GM06990 (cell line): ENCODE data around the gene DOLK.

Experiments used
- DNase-seq: peaks from one replicate; pipeline ENCODE4 v3.0.0-alpha.2; 2011; ENCODE audit not compliant: insufficient read length; ENCODE audit errors: extremely low read depth
- H3K27me3 ChIP-seq: replicated peaks from 2 replicates; pipeline ENCODE4 v1.6.0; 2011; ENCODE audit warnings: low read length; ENCODE audit not compliant: control insufficient read depth, insufficient read depth
- H3K36me3 ChIP-seq: 2 replicates; pipeline ENCODE4 v1.5.1; 2011; ENCODE audit warnings: low read length; ENCODE audit not compliant: control insufficient read depth, insufficient read depth
- H3K4me3 ChIP-seq: replicated peaks from 2 replicates; pipeline ENCODE4 v1.5.1; 2011; ENCODE audit warnings: low read depth, mild to moderate bottlenecking, control low read depth, low read length
- CTCF ChIP-seq: IDR thresholded peaks from 2 replicates; pipeline ENCODE4 v1.5.1; 2011; ENCODE audit warnings: low read length, control low read depth, mild to moderate bottlenecking, inconsistent platforms; ENCODE audit not compliant: insufficient read depth, poor library complexity, severe bottlenecking

DOLK gene

DNA sequence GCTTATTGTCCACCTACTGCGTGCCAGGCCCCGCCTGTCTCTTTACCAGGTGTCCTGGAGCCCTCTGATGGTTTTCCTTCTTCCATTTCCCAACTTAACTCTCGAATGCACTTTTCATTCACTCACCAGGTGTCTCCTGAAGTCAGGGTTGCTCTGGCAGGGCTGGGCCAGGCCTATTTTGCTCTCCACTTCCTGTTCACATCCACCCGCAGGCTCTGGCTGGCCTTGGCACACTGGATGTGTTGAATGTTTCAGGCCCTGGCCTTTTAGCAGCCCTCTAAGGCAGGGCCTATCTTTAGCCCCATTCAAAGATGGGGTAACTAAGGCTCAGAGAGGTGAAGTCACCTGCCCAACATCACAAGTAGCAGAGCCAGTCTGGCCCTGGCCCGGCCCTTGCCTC lies 49.0 kb downstream of the DOLK start:
- H3K27me3 ChIP-seq: no peaks in the 10 kb centered on the region
- no peak for TF ChIP-seq CTCF
- no peak overlapping the region for H3K4me3 ChIP-seq
- H3K36me3 ChIP-seq: peaks cover 4% of the 10 kb centered on the region
- no peak for DNase-seq

DNA sequence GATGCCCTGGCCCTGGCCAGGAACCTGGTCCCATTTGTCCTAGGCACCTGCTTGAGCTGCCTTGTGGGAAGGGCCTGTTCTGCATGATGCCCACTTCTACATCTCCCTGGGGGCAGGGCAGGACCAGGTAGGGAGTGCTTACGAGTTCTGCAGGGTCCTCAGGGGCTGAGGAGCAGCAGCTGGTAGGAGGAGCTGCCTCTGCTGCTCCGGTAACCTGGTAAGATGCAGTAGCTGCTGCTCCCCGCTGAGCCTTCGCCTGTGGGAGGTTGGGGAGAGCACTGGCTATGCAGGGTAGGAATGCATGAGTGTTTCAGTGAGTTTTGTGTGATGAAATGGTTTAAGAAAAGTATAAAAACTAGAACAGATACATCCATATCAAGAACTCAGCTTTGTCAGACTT lies 51.8 kb downstream of the DOLK start:
- no peak for TF ChIP-seq CTCF
- H3K36me3 ChIP-seq: peaks cover 8% of the 10 kb centered on the region
- no peaks in the 10 kb centered on the region for H3K27me3 ChIP-seq
- H3K4me3 ChIP-seq: no peak overlapping the region
- DNase-seq: no peak
